Measurements from ENCODE around the gene RASSF4. TPM values are rescaled to one million over a fixed set of nuclear protein-coding genes. Genes with fewer than 3 reads are reported as not detected.

RASSF4 gene
- total RNA-seq, 1 experiment from 2014 or later = 2.8 TPM

DNA sequence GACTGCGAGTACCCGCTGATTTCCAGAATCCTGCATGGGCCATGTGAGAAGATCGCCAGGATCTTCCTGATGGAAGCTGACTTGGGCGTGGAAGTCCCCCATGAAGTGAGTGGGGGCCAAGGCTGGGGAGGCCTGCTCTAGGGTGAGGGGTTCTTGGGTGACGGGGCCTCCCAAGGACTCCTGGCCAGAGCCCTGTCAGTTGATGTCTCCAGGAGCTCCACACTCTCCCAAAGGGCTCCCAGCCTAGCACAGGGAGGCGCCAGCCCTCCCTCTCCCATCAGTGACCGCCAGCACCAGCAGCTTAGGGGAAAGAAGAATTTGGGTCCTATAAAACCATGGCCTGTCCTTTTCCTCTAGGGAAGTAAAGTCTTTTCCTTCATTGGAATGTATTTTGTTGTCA is 31.4 kb downstream of the RASSF4 start:
- H3K9ac ChIP-seq (ENCODE audit: low read length) = no peak overlapping the region
- TF ChIP-seq FOSL1 (IDR thresholded peaks at IDR 0.05; ENCODE audit: low read depth) (no peak), EZH2 (IDR thresholded peaks at IDR 0.05) (no peak), SIN3A (IDR thresholded peaks at IDR 0.05; ENCODE audit: low read depth) (no peak), YY1 (IDR thresholded peaks at IDR 0.05; ENCODE audit: extremely low read depth, insufficient replicate concordance, low read depth, low read length) (no peak), SP1 (IDR thresholded peaks at IDR 0.05; ENCODE audit: low read depth) (no peak), ZFX (IDR thresholded peaks at IDR 0.05) (no peak), ELF1 (IDR thresholded peaks at IDR 0.05; ENCODE audit: borderline replicate concordance, low read depth) (no peak), TCF7L2 (IDR thresholded peaks at IDR 0.05; ENCODE audit: borderline replicate concordance, extremely low read depth, insufficient read depth, insufficient read length) (no peak), EGR1 (IDR thresholded peaks at IDR 0.05; ENCODE audit: low read depth) (no peak), POLR2A (IDR thresholded peaks at IDR 0.05; ENCODE audit: borderline replicate concordance, extremely low read depth, insufficient read depth, insufficient read length) (no peak), RAD21 (IDR thresholded peaks at IDR 0.05; ENCODE audit: low read depth) (no peak), EZH2phosphoT487 (IDR thresholded peaks at IDR 0.05; ENCODE audit: borderline replicate concordance) (no peak), POLR2AphosphoS5 (IDR thresholded peaks at IDR 0.05; ENCODE audit: low read depth, low read length) (no peak), CTCF (IDR thresholded peaks at IDR 0.05 in 2 of 3, conservative IDR thresholded peaks at IDR 0.05 in 1 of 3; ENCODE audit: borderline replicate concordance in 1 of 3, insufficient read depth in 1 of 3, low read depth in 2 of 3, low read length in 2 of 3) (no peak), MAX (IDR thresholded peaks at IDR 0.05) (no peak), JUND (IDR thresholded peaks at IDR 0.05) (no peak)
- TF ChIP-seq, protein P1, sequence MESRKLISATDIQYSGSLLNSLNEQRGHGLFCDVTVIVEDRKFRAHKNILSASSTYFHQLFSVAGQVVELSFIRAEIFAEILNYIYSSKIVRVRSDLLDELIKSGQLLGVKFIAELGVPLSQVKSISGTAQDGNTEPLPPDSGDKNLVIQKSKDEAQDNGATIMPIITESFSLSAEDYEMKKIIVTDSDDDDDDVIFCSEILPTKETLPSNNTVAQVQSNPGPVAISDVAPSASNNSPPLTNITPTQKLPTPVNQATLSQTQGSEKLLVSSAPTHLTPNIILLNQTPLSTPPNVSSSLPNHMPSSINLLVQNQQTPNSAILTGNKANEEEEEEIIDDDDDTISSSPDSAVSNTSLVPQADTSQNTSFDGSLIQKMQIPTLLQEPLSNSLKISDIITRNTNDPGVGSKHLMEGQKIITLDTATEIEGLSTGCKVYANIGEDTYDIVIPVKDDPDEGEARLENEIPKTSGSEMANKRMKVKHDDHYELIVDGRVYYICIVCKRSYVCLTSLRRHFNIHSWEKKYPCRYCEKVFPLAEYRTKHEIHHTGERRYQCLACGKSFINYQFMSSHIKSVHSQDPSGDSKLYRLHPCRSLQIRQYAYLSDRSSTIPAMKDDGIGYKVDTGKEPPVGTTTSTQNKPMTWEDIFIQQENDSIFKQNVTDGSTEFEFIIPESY (IDR thresholded peaks at IDR 0.05; ENCODE audit: extremely low read depth, insufficient replicate concordance, low read length) = no peak
- TF ChIP-seq, protein P2, sequence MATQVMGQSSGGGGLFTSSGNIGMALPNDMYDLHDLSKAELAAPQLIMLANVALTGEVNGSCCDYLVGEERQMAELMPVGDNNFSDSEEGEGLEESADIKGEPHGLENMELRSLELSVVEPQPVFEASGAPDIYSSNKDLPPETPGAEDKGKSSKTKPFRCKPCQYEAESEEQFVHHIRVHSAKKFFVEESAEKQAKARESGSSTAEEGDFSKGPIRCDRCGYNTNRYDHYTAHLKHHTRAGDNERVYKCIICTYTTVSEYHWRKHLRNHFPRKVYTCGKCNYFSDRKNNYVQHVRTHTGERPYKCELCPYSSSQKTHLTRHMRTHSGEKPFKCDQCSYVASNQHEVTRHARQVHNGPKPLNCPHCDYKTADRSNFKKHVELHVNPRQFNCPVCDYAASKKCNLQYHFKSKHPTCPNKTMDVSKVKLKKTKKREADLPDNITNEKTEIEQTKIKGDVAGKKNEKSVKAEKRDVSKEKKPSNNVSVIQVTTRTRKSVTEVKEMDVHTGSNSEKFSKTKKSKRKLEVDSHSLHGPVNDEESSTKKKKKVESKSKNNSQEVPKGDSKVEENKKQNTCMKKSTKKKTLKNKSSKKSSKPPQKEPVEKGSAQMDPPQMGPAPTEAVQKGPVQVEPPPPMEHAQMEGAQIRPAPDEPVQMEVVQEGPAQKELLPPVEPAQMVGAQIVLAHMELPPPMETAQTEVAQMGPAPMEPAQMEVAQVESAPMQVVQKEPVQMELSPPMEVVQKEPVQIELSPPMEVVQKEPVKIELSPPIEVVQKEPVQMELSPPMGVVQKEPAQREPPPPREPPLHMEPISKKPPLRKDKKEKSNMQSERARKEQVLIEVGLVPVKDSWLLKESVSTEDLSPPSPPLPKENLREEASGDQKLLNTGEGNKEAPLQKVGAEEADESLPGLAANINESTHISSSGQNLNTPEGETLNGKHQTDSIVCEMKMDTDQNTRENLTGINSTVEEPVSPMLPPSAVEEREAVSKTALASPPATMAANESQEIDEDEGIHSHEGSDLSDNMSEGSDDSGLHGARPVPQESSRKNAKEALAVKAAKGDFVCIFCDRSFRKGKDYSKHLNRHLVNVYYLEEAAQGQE (IDR thresholded peaks at IDR 0.05; ENCODE audit: low read depth) = no peak
- TF ChIP-seq, protein P3, sequence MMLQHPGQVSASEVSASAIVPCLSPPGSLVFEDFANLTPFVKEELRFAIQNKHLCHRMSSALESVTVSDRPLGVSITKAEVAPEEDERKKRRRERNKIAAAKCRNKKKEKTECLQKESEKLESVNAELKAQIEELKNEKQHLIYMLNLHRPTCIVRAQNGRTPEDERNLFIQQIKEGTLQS (IDR thresholded peaks at IDR 0.05) = no peak
- CTCF ChIA-PET = interaction anchor here (0.6 kb wide), 1 partner anchor 58 kb away, joined by 3 read pairs; no protein-coding TSS in a partner anchor
- no peaks in the 10 kb centered on the region for H4K20me1 ChIP-seq (ENCODE audit: insufficient read depth)
- H3K36me3 ChIP-seq (ENCODE audit: control insufficient read depth in 1 of 2, insufficient read depth in 2 of 2, low read length in 2 of 2) = no peaks in the 10 kb centered on the region
- no peak overlapping the region for H2AFZ ChIP-seq (ENCODE audit: low read depth, low read length, poor library complexity, severe bottlenecking)
- no peaks in the 10 kb centered on the region for H3K79me2 ChIP-seq (ENCODE audit: insufficient read depth, low read length)
- POLR2A ChIA-PET = no interaction called here
- no peaks in the 10 kb centered on the region for H3K9me2 ChIP-seq (ENCODE audit: insufficient read depth)
- no peak overlapping the region for H3K4me2 ChIP-seq (ENCODE audit: low read length)
- H3K4me3 ChIP-seq (replicated peaks in 1 of 2; ENCODE audit: low read depth in 1 of 2, low read length in 2 of 2) = no peak overlapping the region
- H3K27ac ChIP-seq (ENCODE audit: low read depth, low read length) = no peak overlapping the region
- ATAC-seq (no peak), DNase-seq (ENCODE audit: low read depth, low spot score) (no peak)
- no peaks in the 10 kb centered on the region for H3K27me3 ChIP-seq (ENCODE audit: insufficient read depth, low read length)
- no peaks in the 10 kb centered on the region for H3K4me1 ChIP-seq (ENCODE audit: control insufficient read depth in 1 of 2, insufficient read depth in 2 of 2, low read length in 2 of 2)
- intact Hi-C loops (cut with micrococcal nuclease) = loop anchor here (1.0 kb wide), 1 partner anchor 59 kb away; no protein-coding TSS in a partner anchor
- RAD21 ChIA-PET (ENCODE audit: low non-redundant PET in 1 of 2, low total read pairs in 2 of 2, uncharacterized antibody in 2 of 2, unreplicated experiment in 2 of 2) = interaction anchor here in 1 of 2 experiments (0.7 kb wide), 1 partner anchor 58 kb away, joined by 4 read pairs; no protein-coding TSS in a partner anchor
- no TSS peak for BruUV-seq (replicated peaks)
- H3K9me3 ChIP-seq (ENCODE audit: control insufficient read depth in 1 of 2, insufficient read depth in 1 of 2, low read depth in 1 of 2, low read length in 2 of 2) = no peaks in the 10 kb centered on the region
